ENCODE results near the gene AFF2.

AFF2 gene

GRCh38 chrX:149003863-149004660, 503.6 kb downstream of the AFF2 start:
- Histone ChIP-seq H3K36me3 (ENCODE audit: insufficient read depth) (no peaks in the 10 kb centered on the region), H3K4me3 (IDR thresholded peaks at IDR 0.05; ENCODE audit: insufficient read depth, low read depth, low read length) (no peak overlapping the region), H3K79me2 (ENCODE audit: insufficient read depth, low read depth) (no peaks in the 10 kb centered on the region), H3K27ac (no peak overlapping the region), H4K20me1 (ENCODE audit: insufficient read depth) (no peaks in the 10 kb centered on the region), H3K4me2 (no peak overlapping the region), H3K4me1 (ENCODE audit: low read depth, poor library complexity, severe bottlenecking) (no peaks in the 10 kb centered on the region), H3K9ac (no peak overlapping the region), H2AFZ (ENCODE audit: low read depth) (no peak overlapping the region), H3K27me3 (ENCODE audit: insufficient read depth, low read depth) (no peaks in the 10 kb centered on the region)
- TF ChIP-seq CTCF (conservative IDR thresholded peaks at IDR 0.05; ENCODE audit: low read depth, low read length) = no peak

GRCh38 chrX:149004936-149005335, 504.5 kb downstream of the AFF2 start:
- Histone ChIP-seq H3K27ac (no peak overlapping the region), H3K36me3 (ENCODE audit: insufficient read depth) (no peaks in the 10 kb centered on the region), H4K20me1 (ENCODE audit: insufficient read depth) (no peaks in the 10 kb centered on the region), H3K9ac (no peak overlapping the region), H2AFZ (ENCODE audit: low read depth) (no peak overlapping the region), H3K79me2 (ENCODE audit: insufficient read depth, low read depth) (no peaks in the 10 kb centered on the region), H3K4me2 (no peak overlapping the region), H3K4me3 (IDR thresholded peaks at IDR 0.05; ENCODE audit: insufficient read depth, low read depth, low read length) (no peak overlapping the region), H3K4me1 (ENCODE audit: low read depth, poor library complexity, severe bottlenecking) (no peaks in the 10 kb centered on the region), H3K27me3 (ENCODE audit: insufficient read depth, low read depth) (no peaks in the 10 kb centered on the region)
- TF ChIP-seq CTCF (conservative IDR thresholded peaks at IDR 0.05; ENCODE audit: low read depth, low read length) = no peak

GRCh38 chrX:149006235-149006634, 505.8 kb downstream of the AFF2 start:
- no peaks in the 10 kb centered on the region for H3K27me3 ChIP-seq (ENCODE audit: insufficient read depth, low read depth)
- H3K27ac ChIP-seq = no peak overlapping the region
- H2AFZ ChIP-seq (ENCODE audit: low read depth) = no peak overlapping the region
- H4K20me1 ChIP-seq (ENCODE audit: insufficient read depth) = no peaks in the 10 kb centered on the region
- TF ChIP-seq CTCF (conservative IDR thresholded peaks at IDR 0.05; ENCODE audit: low read depth, low read length) = no peak
- no peaks in the 10 kb centered on the region for H3K36me3 ChIP-seq (ENCODE audit: insufficient read depth)
- H3K4me1 ChIP-seq (ENCODE audit: low read depth, poor library complexity, severe bottlenecking) = no peaks in the 10 kb centered on the region
- H3K4me2 ChIP-seq = no peak overlapping the region
- no peaks in the 10 kb centered on the region for H3K79me2 ChIP-seq (ENCODE audit: insufficient read depth, low read depth)
- no peak overlapping the region for H3K9ac ChIP-seq
- H3K4me3 ChIP-seq (IDR thresholded peaks at IDR 0.05; ENCODE audit: insufficient read depth, low read depth, low read length) = no peak overlapping the region

- Histone ChIP-seq H3K27ac (no peak overlapping the region), H3K36me3 (ENCODE audit: insufficient read depth) (no peaks in the 10 kb centered on the region), H3K4me2 (no peak overlapping the region), H3K9ac (no peak overlapping the region), H3K27me3 (ENCODE audit: insufficient read depth, low read depth) (no peaks in the 10 kb centered on the region), H3K4me3 (IDR thresholded peaks at IDR 0.05; ENCODE audit: insufficient read depth, low read depth, low read length) (no peak overlapping the region), H3K79me2 (ENCODE audit: insufficient read depth, low read depth) (no peaks in the 10 kb centered on the region), H3K4me1 (ENCODE audit: low read depth, poor library complexity, severe bottlenecking) (no peaks in the 10 kb centered on the region), H4K20me1 (ENCODE audit: insufficient read depth) (no peaks in the 10 kb centered on the region), H2AFZ (ENCODE audit: low read depth) (no peak overlapping the region)
- no peak for TF ChIP-seq CTCF (conservative IDR thresholded peaks at IDR 0.05; ENCODE audit: low read depth, low read length)
These were observed 507.0 kb downstream of the AFF2 start for GRCh38 chrX:149007423-149007822.
